ENCODE results near the gene FUT2.

DNA sequence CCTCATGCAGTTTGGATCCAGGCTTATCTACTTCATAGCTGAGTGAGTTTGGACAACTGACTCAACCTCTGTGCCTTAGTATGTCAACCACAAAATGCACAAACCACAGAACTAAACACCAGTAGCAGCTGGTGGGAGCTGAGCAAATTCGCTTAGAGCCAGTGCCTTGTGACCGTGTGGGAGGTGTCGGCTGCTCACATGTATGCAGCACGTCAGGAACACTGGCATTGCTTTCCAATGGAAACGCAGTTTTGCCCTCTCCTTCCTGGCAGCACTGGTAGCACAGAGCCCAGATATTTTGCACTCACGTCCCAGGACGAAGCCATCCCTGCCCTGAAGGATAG is 14.7 kb upstream of the FUT2 start:
- TF ChIP-seq, protein P1, sequence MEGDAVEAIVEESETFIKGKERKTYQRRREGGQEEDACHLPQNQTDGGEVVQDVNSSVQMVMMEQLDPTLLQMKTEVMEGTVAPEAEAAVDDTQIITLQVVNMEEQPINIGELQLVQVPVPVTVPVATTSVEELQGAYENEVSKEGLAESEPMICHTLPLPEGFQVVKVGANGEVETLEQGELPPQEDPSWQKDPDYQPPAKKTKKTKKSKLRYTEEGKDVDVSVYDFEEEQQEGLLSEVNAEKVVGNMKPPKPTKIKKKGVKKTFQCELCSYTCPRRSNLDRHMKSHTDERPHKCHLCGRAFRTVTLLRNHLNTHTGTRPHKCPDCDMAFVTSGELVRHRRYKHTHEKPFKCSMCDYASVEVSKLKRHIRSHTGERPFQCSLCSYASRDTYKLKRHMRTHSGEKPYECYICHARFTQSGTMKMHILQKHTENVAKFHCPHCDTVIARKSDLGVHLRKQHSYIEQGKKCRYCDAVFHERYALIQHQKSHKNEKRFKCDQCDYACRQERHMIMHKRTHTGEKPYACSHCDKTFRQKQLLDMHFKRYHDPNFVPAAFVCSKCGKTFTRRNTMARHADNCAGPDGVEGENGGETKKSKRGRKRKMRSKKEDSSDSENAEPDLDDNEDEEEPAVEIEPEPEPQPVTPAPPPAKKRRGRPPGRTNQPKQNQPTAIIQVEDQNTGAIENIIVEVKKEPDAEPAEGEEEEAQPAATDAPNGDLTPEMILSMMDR (conservative IDR thresholded peaks at IDR 0.05 in 1 of 2, IDR thresholded peaks at IDR 0.05 in 1 of 2; ENCODE audit: low read depth in 1 of 2, low read length in 2 of 2), result no peak
- no peak for TF ChIP-seq EZH2 (IDR thresholded peaks at IDR 0.05; ENCODE audit: low read length, missing control alignments)
